GM18498 (cell line): ENCODE results near the gene SUOX.
"Not testable (repeated sequence)": the region's sequence is repeated elsewhere in the genome, so short reads cannot be mapped to it uniquely, and the experiment has no call there.

ENCODE experiments used
- ATAC-seq: cut with Tn5 transposase; IDR thresholded peaks from one replicate; pipeline ENCODE4 v1.9.1; 2021; ENCODE audit warnings: mild to moderate bottlenecking, moderate library complexity; ENCODE audit not compliant: unreplicated experiment

Gene SUOX

DNA sequence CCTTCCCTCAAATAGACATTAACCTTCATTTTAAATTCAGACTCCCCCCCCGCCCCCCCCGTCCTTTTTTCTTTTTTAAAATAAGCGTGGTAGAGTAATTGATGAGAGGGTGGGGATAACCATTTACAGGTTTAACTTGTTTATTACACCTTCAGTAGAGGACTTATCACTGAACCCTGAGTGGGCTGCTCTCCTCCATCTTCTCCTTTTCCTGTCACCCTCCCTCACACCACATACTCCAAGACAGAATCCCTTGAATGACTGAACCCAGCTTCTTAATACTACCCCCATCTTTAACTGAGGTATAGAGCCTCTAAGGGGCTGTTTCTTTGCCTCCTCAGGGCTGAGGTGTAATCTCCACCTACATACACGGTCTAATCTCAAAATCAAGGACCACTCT lies 20.1 kb downstream of the SUOX start:
- ATAC-seq = no peak

DNA sequence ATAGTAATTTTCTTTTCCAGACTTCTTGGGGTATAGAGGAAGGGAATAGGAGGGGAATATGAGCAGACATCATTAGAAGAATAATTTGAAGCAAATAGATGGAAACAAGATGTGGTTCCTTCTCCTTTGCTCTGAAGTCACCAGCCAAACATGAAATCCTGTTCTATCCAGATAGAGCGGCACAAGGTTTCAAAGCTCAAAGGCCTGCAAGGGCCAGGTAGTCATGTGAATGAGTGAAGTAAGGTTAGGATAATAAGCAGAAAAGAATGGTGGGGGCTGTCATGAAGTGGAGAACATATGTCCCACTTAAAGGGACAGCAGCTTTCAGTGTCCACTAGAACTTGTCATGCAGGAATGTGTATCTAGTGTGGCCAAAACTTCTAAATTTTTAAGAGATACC lies 21.3 kb downstream of the SUOX start:
- ATAC-seq = no peak

DNA sequence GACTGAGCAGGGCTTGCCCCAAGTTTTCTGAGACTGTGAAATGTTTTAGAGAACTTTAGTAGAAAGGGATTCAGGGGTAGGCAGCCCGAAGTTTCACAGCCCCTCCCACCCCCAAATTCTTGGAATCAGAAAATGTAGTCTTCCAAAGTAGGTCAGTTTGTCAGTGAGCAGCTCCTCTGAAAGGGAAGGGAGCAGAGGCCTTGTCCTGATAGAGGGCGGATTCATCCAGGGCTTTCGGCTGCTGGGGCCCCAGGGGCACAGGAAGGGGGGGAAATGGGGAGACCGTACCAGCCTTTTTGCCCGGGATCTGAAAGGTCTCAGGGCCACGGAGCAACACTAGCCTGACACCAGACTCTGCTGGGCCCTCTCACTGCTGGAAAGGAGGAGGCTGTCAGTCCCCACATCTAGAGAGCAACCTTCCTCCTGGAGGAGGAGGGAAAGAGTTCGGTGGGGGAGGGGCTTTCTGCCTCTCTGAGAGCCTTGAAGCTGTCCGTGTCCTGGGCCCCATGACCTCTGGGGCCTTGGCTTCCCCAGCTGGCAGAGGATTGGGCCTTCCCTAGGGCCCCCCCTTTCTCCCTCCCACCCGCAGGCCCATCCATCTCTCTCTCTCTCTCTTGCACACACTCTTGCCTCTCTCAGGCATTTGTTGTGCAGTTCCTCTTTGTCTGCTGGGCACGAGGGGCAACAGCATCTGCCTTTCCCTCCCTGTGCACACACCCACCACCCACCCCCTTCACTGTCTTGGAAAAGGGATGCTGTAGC lies 23.5 kb downstream of the SUOX start, which contains the start of gene IKZF4:
Gene IKZF4, plus strand, starts transcription at position 621 of the 762 bp plus-strand sequence. CDS start 451 bp downstream, outside the sequence.
- ATAC-seq = no peak

DNA sequence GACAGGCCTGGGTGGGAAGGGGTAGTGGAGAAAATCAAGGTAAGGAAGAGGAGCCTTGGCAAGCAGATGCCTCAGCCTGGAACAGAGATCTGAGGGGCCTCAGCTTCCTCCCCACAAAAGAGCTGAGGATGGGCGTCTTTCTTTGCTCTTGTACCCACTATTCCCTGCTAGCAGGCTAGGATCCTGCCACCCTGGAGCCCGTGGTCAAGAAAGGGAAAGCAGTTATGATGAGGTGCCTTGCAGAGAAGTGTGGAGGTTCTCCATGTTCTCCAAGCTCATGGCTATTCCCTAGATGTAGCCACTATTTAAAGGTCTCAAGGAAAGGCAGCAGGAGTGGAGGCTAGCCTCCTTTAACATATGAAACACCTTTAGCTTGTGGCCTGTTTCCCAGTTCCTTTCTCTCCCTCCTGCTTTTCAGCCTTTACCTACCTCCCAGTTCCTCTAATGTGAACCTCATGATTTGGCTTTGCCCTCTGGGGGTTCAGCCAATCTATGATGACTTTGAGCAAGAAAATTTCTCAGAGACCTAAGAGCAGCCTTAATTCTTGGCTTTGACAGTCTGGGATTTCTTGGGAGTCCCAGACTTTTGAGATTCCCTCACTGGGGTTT lies 24.9 kb downstream of the SUOX start:
- no peak for ATAC-seq

DNA sequence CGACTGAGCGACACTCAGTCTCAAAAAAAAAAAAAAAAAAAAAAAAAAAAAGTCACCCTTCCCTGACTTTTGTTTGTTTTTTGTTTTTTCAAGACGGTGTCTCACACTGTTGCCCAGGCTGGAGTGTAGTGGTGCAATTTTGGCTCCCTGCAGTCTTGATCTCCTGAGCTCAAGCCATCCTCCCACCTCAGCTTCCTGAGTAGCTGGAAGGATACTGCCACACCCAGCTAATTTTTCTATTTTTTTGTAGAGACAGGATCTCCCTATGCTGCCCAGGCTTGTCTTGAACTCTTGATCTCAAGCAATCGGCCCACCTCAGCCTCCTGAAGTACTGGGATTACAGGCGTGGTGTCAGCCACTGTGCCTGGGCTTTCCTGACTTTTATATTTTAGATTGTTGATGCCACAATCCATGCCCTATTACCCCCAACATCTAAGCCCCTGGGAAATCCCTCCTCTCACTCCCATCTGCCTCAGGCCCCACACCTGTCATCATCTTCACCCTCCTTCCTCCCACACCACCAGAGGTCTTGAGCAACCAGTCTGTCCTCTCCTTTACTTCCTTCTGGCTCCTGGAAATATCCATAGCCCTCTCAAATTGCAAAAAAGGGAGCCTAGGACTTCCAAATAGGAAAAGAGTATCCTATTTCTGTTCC lies 31.6 kb downstream of the SUOX start:
- ATAC-seq = no peak

DNA sequence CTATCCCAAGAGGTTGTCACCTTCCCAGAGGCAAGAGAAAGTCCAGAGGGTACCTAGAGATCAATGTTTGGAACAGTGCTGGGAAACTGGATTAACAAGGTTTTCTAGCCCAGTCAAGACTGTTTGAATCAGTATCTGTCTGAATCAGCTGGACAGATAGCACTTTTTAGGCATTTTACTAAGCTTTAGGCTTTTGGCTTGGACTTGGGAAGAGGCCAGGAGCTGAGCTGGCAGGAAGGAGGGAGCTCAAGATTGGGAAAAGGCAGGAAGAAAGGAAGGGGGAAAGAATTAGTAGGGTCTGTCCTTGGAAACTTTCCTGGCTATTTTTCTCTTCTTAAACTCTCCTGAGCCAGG lies 32.1 kb downstream of the SUOX start:
- ATAC-seq = no peak

DNA sequence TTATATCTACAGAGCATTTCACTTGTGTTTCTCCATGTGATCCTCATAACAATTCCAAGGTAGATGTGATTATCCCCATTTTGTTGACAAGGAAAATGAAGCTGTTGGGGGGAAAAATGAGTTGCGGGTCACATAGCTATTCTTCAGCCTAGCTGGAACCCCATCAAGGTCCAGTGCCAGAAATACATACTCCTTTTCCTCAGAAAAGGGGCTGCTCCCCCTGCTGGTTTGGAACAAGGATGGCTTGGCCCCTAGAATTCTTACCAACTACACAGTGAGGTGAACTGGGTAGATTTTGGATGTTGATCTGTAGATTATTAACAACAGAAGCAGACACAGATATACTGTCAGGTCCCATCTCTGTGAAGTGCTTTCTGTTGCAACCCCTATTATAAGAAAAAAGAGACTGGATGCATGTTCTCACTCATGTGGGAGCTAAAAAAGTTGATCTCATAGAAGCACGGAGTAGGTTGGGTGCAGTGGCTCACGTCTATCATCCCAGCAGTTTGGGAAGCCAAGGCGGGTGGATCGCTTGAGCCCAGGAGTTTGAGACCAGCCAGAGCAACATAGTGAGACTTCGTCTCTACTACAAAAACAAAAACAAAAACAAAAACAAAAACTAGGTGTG lies 32.7 kb downstream of the SUOX start:
- ATAC-seq = no peak

DNA sequence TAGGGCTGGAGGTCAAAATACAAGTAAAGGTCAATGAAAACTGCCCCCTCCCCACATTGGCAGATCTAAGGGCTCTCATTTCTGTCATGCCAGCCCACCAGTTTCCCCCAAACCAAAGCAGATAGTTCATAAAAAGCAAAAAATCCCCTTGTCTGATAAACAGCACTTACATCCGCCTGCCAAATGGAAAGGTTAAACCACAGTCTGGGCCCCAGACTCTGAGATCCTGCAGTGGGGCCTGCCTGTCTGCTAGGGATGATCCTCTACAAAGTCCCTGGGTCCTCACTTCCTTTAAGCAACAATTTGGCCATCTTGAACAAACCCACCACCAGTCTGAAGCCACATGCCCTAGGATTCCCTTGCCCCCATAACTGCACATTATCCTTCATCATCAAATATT lies 34.9 kb downstream of the SUOX start:
- ATAC-seq = no peak

DNA sequence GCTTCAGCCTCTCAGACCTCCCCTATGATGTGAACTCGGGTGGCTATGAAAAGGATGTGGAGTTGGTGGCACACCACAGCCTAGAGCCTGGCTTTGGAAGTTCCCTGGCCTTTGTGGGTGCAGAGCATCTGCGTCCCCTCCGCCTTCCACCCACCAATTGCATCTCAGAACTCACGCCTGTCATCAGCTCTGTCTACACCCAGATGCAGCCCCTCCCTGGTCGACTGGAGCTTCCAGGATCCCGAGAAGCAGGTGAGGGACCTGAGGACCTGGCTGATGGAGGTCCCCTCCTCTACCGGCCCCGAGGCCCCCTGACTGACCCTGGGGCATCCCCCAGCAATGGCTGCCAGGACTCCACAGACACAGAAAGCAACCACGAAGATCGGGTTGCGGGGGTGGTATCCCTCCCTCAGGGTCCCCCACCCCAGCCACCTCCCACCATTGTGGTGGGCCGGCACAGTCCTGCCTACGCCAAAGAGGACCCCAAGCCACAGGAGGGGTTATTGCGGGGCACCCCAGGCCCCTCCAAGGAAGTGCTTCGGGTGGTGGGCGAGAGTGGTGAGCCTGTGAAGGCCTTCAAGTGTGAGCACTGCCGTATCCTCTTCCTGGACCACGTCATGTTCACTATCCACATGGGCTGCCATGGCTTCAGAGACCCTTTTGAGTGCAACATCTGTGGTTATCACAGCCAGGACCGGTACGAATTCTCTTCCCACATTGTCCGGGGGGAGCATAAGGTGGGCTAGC lies 37.7 kb downstream of the SUOX start:
- ATAC-seq = no peak

DNA sequence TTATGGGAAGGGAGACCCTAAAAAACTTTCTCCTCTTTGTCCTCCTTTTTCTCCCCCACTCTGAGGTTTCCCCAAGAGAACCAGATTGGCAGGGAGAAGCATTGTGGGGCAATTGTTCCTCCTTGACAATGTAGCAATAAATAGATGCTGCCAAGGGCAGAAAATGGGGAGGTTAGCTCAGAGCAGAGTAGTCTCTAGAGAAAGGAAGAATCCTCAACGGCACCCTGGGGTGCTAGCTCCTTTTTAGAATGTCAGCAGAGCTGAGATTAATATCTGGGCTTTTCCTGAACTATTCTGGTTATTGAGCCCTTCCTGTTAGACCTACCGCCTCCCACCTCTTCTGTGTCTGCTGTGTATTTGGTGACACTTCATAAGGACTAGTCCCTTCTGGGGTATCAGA lies 40.1 kb downstream of the SUOX start:
- no peak for ATAC-seq

DNA sequence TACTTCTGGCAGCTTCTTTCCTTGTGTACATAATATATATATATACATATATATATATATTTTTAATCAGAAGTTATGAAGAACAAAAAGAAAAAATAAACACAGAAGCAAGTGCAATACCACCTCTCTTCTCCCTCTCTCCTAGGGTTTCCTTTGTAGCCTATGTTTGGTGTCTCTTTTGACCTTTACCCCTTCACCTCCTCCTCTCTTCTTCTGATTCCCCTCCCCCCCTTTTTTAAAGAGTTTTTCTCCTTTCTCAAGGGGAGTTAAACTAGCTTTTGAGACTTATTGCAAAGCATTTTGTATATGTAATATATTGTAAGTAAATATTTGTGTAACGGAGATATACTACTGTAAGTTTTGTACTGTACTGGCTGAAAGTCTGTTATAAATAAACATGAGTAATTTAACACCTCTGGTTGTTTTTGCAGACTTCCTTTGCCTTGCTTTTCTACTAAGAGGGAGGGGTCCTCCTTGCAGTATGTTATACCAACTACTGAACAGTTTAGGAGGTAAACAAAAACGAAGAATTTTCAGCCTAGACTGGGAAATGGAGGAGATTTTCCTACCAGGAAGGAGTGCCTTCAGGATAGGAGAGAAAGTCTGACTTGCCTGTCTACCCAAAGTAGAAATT lies 41.1 kb downstream of the SUOX start:
- ATAC-seq = no peak

DNA sequence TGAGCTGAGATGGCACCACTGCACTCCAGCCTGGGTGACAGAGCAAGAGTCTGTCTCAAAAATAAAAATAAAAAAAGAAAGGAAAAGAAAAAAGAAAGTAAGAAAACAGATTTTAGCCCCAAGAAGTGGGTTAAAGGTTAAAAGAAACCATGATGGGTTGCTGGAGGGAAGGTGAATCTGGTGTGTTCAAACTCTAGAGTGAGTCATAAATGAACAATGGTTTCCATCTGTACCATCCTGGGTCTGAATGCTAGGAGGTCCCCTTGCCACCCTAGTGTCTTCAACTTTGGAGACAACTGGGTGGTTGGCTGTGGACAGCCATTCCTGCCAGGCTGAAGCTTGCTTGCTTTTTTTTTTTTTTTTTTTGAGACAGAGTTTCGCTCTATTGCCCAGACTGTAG lies 43.1 kb downstream of the SUOX start:
- no peak for ATAC-seq

DNA sequence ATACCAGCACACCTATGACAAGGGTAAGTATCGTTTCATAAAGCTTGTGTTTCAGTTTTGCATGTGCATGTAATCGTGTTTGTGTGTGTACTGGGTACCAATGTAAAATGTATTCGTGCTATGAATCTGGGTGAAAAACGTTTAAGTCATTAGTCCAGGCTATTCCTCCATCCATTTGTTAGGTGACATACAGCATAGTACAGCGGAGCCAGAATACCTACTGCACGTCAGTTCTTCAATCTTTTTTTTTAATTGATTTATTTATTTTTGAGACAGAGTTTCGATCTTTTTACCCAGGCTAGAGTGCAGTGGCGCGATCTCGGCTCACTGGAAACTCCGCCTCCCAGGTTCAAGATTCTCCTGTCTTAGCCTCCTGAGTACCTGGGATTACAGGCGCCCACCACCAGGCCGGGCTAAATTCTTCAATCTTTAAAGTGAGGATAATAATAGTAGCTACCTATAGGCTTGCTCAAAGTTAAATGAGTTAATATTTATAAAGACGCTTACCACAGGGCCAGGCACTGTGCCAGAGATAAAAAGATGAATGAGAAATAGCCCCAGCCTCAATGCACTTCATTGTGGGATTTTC lies 44.0 kb downstream of the SUOX start:
- peak; percentile 0 for ATAC-seq

DNA sequence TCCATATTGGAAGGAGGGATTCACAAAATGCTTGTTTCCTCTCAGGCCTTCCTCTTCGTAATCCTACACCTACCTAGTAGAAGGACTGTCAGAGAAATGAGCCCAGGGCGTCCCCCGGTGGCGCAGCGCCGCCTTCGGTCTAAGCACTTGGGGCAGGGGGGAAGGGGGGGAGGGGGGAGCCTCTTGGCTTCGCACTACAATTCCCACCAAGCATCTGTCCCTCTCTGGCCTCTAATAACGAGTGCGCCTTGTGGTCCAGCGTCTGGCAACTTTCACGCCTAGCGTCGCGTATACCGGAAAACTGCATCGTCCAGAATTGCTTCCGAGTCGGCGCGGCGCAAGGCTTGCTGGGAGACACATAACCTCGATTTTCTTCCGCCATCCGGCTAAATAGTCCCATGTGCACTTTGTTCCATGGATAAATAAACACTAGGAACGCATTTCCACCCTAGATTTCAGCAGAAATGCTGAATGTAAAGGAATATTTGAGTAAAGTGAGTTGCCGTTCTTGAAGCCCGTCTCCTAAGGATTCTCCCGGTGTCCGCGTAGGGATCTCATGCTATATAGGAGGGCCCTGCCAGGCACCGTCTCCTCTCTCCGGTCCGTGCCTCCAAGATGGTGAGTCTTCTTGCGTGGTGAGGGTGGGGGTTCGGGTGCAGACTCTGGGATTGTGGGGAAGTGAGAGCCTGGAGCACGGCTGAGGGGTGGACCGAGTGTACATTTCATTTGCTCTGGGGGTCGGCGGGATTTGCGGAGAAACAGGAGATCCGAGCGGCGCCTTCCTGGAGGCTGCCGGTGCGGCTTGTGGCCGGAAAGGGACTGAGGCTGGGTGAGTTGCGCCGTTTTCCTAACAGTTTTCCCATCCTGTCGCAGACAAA lies 44.7 kb downstream of the SUOX start, which contains the start of gene RPS26:
Gene RPS26, plus strand, starts transcription at position 367 of the 878 bp plus-strand sequence. Its CDS starts 249 bp downstream, at position 616.
- peak; percentile 93 for ATAC-seq

DNA sequence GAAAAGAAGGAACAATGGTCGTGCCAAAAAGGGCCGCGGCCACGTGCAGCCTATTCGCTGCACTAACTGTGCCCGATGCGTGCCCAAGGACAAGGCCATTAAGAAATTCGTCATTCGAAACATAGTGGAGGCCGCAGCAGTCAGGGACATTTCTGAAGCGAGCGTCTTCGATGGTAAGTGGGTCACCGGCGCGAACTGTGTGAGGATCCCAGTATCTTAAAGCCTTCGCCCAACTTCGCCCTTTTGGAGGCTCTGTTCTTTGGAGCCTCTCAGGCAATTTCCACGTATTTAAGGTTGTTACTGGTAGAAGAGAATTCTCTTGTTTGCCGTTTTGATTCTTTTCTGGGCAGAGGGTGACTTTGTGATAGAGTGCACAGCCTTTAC lies 45.3 kb downstream of the SUOX start:
- not testable (repeated sequence) for ATAC-seq

DNA sequence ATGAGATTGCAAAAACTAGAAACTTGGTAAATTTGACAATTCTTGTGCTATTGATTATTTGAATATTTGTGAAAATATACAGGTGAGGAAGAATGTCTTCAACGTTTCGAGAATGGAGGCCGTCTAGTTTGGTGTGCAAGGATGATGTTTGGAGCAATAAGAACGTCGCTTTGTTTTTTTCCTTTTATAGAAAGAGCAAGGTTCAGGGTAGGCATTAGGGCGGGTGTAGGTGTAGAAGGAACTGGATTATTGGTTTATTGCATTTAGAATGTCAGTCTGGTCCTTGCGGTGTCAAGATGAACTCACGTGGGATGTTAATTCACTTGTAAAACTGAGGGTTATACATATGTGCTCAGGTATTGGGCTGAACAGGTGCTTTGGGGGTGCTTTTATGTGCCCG lies 45.8 kb downstream of the SUOX start:
- ATAC-seq = no peak

DNA sequence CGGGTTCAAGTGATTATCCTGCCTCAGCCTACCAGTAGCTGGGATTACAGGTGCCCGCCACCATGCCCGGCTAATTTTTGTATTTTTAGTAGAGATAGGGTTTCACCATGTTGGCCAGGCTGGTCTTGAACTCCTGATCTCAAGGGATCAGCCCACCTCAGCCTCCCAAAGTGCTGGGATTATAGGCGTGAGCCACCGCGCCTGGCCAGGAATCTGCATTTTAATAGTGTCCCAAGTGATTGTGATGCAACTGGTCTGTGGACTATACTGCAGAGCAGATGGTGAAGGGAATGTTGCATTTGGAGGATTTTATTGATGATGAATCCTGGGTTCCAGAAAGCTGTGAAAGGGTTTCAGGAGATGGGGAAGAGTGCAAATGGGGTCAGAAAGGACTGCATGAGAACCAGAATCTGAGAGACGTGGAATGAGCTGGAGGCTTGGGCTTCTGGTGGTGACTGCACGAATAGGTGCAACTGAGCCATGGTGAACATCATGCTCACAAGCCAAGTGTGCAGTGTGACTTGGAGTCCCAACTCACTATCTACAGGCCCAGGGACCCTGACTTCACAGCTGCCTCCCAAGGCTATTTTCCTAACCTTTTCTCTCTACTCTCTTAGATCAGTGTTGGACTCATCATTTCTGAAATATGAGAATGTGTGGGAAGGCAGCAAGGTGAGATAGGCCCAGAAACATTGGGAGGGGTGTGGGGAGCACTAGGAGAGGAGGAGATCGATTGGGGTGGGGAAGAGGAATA lies 49.1 kb downstream of the SUOX start:
- no peak for ATAC-seq

DNA sequence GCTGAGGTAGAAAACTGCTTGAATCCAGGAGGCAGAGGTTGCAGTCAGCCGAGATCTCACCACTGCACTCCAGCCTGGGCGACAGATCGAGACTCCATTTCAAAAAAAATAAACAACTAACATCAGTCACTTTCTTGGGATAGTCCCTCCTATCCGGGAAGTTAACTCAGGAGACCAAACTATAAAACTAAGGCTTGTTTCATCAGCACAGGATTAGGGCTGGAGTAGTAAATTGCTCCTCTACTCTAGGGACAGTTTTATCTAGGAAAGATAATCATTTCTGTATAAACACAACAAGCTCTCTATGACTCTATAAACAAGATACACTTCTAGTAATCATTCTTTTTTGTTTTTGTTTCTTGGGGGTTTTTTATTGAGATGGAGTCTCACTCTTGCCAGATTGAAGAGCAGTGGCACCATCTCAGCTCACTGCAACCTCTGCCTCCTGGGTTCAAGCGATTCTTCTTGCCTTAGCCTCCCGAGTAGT lies 56.4 kb downstream of the SUOX start:
- no peak for ATAC-seq
